H1 (cell line): ENCODE results near the gene MUC22. TPM values are rescaled to one million over a fixed set of nuclear protein-coding genes. Genes with fewer than 3 reads are reported as not detected.

Experiments
- CTCF ChIA-PET: fragments of 300-600 bp; sonication (Branson Sonifier 250); formaldehyde crosslinking; loops from one replicate; lab custom pipeline; 2021; ENCODE audit not compliant: partially characterized antibody; lab: Charles Lee
- POLR2A ChIA-PET: fragments of 300-600 bp; sonication (Branson Sonifier 250); formaldehyde crosslinking; loops from one replicate; lab custom pipeline; 2021; ENCODE audit warnings: inconsistent platforms; ENCODE audit not compliant: partially characterized antibody; lab: Charles Lee
- DNase-seq, 2 experiments: peaks; one replicate each; pipeline versions ENCODE4 v3.0.0 to v3.0.0-alpha.2; 2010 to 2022; ENCODE audit warnings: low spot score in 2 of 2, low read depth in 1 of 2, mixed read lengths in 1 of 2
- FAIRE-seq: peaks from 2 replicates; lab custom pipeline; 2011; peaks lifted over from hg19 to GRCh38; lab: Jason Lieb, UNC
- H2AFZ ChIP-seq: 2 replicates; pipeline ENCODE4 v1.8.1; 2012; ENCODE audit warnings: low read length, inconsistent platforms
- H2AK5ac ChIP-seq: 2 replicates; pipeline ENCODE4 v1.6.1; 2013; ENCODE audit warnings: low read depth, low read length
- H2BK120ac ChIP-seq: replicated peaks from 2 replicates; pipeline ENCODE3; 2013; ENCODE audit warnings: low read depth, low read length, inconsistent platforms
- H2BK12ac ChIP-seq: 2 replicates; pipeline ENCODE4 v1.6.1; 2013; ENCODE audit warnings: low read depth, low read length
- H2BK15ac ChIP-seq: 2 replicates; pipeline ENCODE4 v1.6.1; 2013; ENCODE audit warnings: low read length
- H2BK20ac ChIP-seq: 2 replicates; pipeline ENCODE4 v1.6.1; 2013; ENCODE audit warnings: low read length
- H2BK5ac ChIP-seq: 2 replicates; pipeline ENCODE4 v1.6.1; 2013; ENCODE audit warnings: low read depth, low read length
- H3K14ac ChIP-seq: 2 replicates; pipeline ENCODE4 v1.6.1; 2013; ENCODE audit warnings: inconsistent platforms; ENCODE audit not compliant: insufficient read length
- H3K18ac ChIP-seq: 2 replicates; pipeline ENCODE4 v1.6.1; 2013; ENCODE audit warnings: low read length; ENCODE audit errors: extremely low read depth
- H3K23ac ChIP-seq: 2 replicates; pipeline ENCODE4 v1.6.1; 2013; ENCODE audit warnings: inconsistent platforms; ENCODE audit not compliant: insufficient read length
- H3K23me2 ChIP-seq: 2 replicates; pipeline ENCODE4 v1.6.1; 2013; ENCODE audit warnings: low read depth, low read length
- H3K27ac ChIP-seq: 2 replicates; pipeline ENCODE4 v1.6.1; 2011; ENCODE audit warnings: low read depth, low read length, inconsistent platforms
- H3K27me3 ChIP-seq, 4 experiments: replicated peaks in 1 of 4; 1 replicate in 1 of 4; 2 replicates in 3 of 4; pipeline versions ENCODE4 v1.6.1 to v1.8.1; 2011 to 2013; ENCODE audit warnings: low read length in 3 of 4, mild to moderate bottlenecking in 3 of 4, inconsistent platforms in 2 of 4, mixed read lengths in 2 of 4, moderate library complexity in 1 of 4; ENCODE audit not compliant: control insufficient read depth in 3 of 4, insufficient read depth in 3 of 4; ENCODE audit errors: extremely low read depth in 1 of 4
- H3K36me3 ChIP-seq, 4 experiments: 2 replicates each; pipeline versions ENCODE4 v1.6.1 to v1.8.1; 2011 to 2013; ENCODE audit warnings: mild to moderate bottlenecking in 4 of 4, low read length in 3 of 4, moderate library complexity in 2 of 4, control low read depth in 1 of 4, inconsistent platforms in 1 of 4; ENCODE audit not compliant: insufficient read depth in 4 of 4, control insufficient read depth in 2 of 4
- H3K4ac ChIP-seq: replicated peaks from 2 replicates; pipeline ENCODE3; 2013; ENCODE audit warnings: low read length, low read depth, mixed read lengths, inconsistent platforms; ENCODE audit not compliant: insufficient read length
- H3K4me1 ChIP-seq, 4 experiments: replicated peaks in 1 of 4; 1 replicate in 1 of 4; 2 replicates in 3 of 4; pipeline versions ENCODE4 v1.6.1 to v1.8.1; 2011 to 2013; ENCODE audit warnings: low read length in 3 of 4, inconsistent platforms in 2 of 4, mixed read lengths in 1 of 4; ENCODE audit not compliant: insufficient read depth in 4 of 4, control insufficient read depth in 3 of 4
- H3K4me2 ChIP-seq, 2 experiments: 2 replicates each; pipeline versions ENCODE4 v1.6.1 to v1.8.1; 2011 to 2013; ENCODE audit warnings: low read depth in 2 of 2, low read length in 2 of 2, control low read depth in 1 of 2, inconsistent platforms in 1 of 2, mild to moderate bottlenecking in 1 of 2; ENCODE audit not compliant: insufficient read depth in 1 of 2
- H3K4me3 ChIP-seq, 4 experiments: fragments of 200-600, 300-600 bp in 1 of 4; sonication (generic), shearing (Covaris generic), sonication (Bioruptor Twin) in 1 of 4; 2 replicates each; pipeline versions ENCODE4 v1.5.1 to v1.8.1; 2011 to 2016; ENCODE audit warnings: low read length in 4 of 4, low read depth in 3 of 4, control low read depth in 2 of 4, inconsistent platforms in 2 of 4, mild to moderate bottlenecking in 2 of 4, mixed read lengths in 1 of 4, moderate library complexity in 1 of 4; ENCODE audit not compliant: insufficient read depth in 2 of 4; ENCODE audit errors: extremely low read depth in 1 of 4
- H3K56ac ChIP-seq: replicated peaks from 2 replicates; pipeline ENCODE3; 2013; ENCODE audit warnings: low read depth, mild to moderate bottlenecking, mixed read lengths, low read length, inconsistent platforms; ENCODE audit not compliant: insufficient read length
- H3K79me1 ChIP-seq: 2 replicates; pipeline ENCODE4 v1.6.1; 2013; ENCODE audit warnings: low read depth, low read length, control low read depth
- H3K79me2 ChIP-seq, 2 experiments: 2 replicates each; pipeline versions ENCODE4 v1.6.1 to v1.8.1; 2012 to 2013; ENCODE audit warnings: low read length in 2 of 2, mild to moderate bottlenecking in 2 of 2, inconsistent platforms in 1 of 2; ENCODE audit not compliant: insufficient read depth in 2 of 2, control insufficient read depth in 1 of 2
- H3K9ac ChIP-seq, 4 experiments: replicated peaks in 1 of 4; 1 replicate in 1 of 4; 2 replicates in 3 of 4; pipeline versions ENCODE4 v1.6.1 to v1.8.1; 2011 to 2013; ENCODE audit warnings: low read depth in 3 of 4, low read length in 3 of 4, control low read depth in 2 of 4, mild to moderate bottlenecking in 2 of 4, moderate library complexity in 2 of 4, inconsistent platforms in 1 of 4; ENCODE audit errors: extremely low read depth in 1 of 4
- H3K9me3 ChIP-seq, 2 experiments: 2 replicates each; pipeline versions ENCODE4 v1.6.1 to v1.8.1; 2012 to 2013; ENCODE audit warnings: mild to moderate bottlenecking in 2 of 2, moderate library complexity in 2 of 2, control low read depth in 1 of 2, inconsistent platforms in 1 of 2, low read depth in 1 of 2, low read length in 1 of 2, mixed read lengths in 1 of 2; ENCODE audit not compliant: insufficient read depth in 2 of 2
- H4K20me1 ChIP-seq, 2 experiments: replicated peaks in 1 of 2; 2 replicates each; pipeline versions ENCODE3 to v1.8.1; 2011 to 2013; ENCODE audit warnings: inconsistent platforms in 2 of 2, low read length in 2 of 2, mild to moderate bottlenecking in 1 of 2; ENCODE audit not compliant: insufficient read depth in 2 of 2, control insufficient read depth in 1 of 2
- H4K5ac ChIP-seq: 2 replicates; pipeline ENCODE4 v1.6.1; 2013; ENCODE audit warnings: low read length, low read depth, mixed read lengths, inconsistent platforms; ENCODE audit not compliant: insufficient read length
- H4K8ac ChIP-seq: 2 replicates; pipeline ENCODE4 v1.8.0; 2013; ENCODE audit warnings: mild to moderate bottlenecking, moderate library complexity, low read length, inconsistent platforms; ENCODE audit not compliant: insufficient read depth; ENCODE audit errors: extremely low read depth
- H4K91ac ChIP-seq: replicated peaks from 2 replicates; pipeline ENCODE3; 2013; ENCODE audit warnings: low read length, mixed read lengths, inconsistent platforms; ENCODE audit not compliant: insufficient read length
- ASH2L ChIP-seq: fragments of 200-600, 300-600 bp; sonication (generic); IDR thresholded peaks from one replicate; pipeline ENCODE4 v1.7.1; 2017; ENCODE audit warnings: low read length
- CBX8 ChIP-seq: fragments of 300-800, 300-1000 bp; sonication (generic); IDR thresholded peaks from 2 replicates; pipeline ENCODE4 v1.7.1; 2016; ENCODE audit warnings: low read depth, low read length, borderline replicate concordance
- NANOG ChIP-seq: IDR thresholded peaks from 2 replicates; pipeline ENCODE4 v1.6.1; 2011; ENCODE audit warnings: low read length, low read depth, mild to moderate bottlenecking, inconsistent platforms; ENCODE audit not compliant: insufficient read depth, poor library complexity, severe bottlenecking
- PHF8 ChIP-seq: fragments of 200-600 bp; sonication (generic); conservative IDR thresholded peaks from 2 replicates; pipeline ENCODE4 v1.7.1; 2012; ENCODE audit warnings: low read depth, mild to moderate bottlenecking, inconsistent platforms, low read length, moderate library complexity
- RNF2 ChIP-seq: fragments of 200-900, 300-1000 bp; sonication (generic); IDR thresholded peaks from 2 replicates; pipeline ENCODE4 v1.7.1; 2016; ENCODE audit warnings: borderline replicate concordance, low read depth, mild to moderate bottlenecking, antibody characterized with exemption, low read length; ENCODE audit not compliant: poor library complexity, severe bottlenecking; ENCODE audit errors: missing control alignments
- SIRT6 ChIP-seq: IDR thresholded peaks from one replicate; pipeline ENCODE4 v1.7.1; 2012; ENCODE audit warnings: low read length, inconsistent platforms
- SP1 ChIP-seq: IDR thresholded peaks from 2 replicates; pipeline ENCODE4 v1.6.1; 2011; ENCODE audit warnings: low read depth, low read length
- SP2 ChIP-seq: IDR thresholded peaks from 2 replicates; pipeline ENCODE4 v1.6.1; 2012; ENCODE audit warnings: mild to moderate bottlenecking, low read length, inconsistent platforms
- SP4 ChIP-seq: IDR thresholded peaks from 2 replicates; pipeline ENCODE4 v1.6.1; 2012; ENCODE audit warnings: low read length, inconsistent platforms
- SUZ12 ChIP-seq: fragments of 200-600 bp; sonication (generic); IDR thresholded peaks from 2 replicates; pipeline ENCODE4 v1.6.1; 2012; ENCODE audit warnings: mild to moderate bottlenecking, inconsistent platforms, low read length, moderate library complexity, mixed read lengths
- TAF7 ChIP-seq: optimal IDR thresholded peaks from 2 replicates; pipeline ENCODE3; 2011; ENCODE audit warnings: low read depth, mild to moderate bottlenecking, inconsistent platforms, low read length, moderate library complexity, borderline replicate concordance
- WGBS, 2 experiments: shearing (Covaris generic) in 1 of 2; methylation state at CpG; one replicate each; pipeline versions ENCODE4 v1.1.6 to v1.1.7; 2013 to 2015; ENCODE audit warnings: low lambda C conversion rate in 2 of 2, mixed read lengths in 2 of 2, inconsistent platforms in 1 of 2, low coverage in 1 of 2, missing lambda C conversion rate in 1 of 2; ENCODE audit not compliant: insufficient replicate concordance in 2 of 2, insufficient coverage in 1 of 2, insufficient read length in 1 of 2; ENCODE audit errors: extremely low coverage in 1 of 2, missing lambda C conversion rate in 1 of 2; 5-methylcytosine and 5-hydroxymethylcytosine counted together
- polyA plus RNA-seq, 7 experiments: library from polyadenylated mRNA; depleted of rRNA in 3 of 7; stranded (reverse) in 5 of 7; unstranded in 2 of 7; fragments of >200 nt in 5 of 7; fragments of 200-250 nt in 2 of 7; gene quantifications; 1 replicate in 5 of 7; 2 replicates in 1 of 7; 4 replicates in 1 of 7; pipeline versions ENCODE4 v1.2.1 to v1.2.3, GENCODE V29; 2011 to 2013; ENCODE audit warnings: missing spikeins in 2 of 7, mixed read lengths in 2 of 7
- total RNA-seq: library from RNA; stranded (reverse); fragmentation: NEBNext Ultra II Directional; extraction: Animal tissue kit (Norgen Biotek cat#: 25700); gene quantifications from 2 replicates; pipeline ENCODE4 v1.2.1, GENCODE V29; 2021
- TF ChIP-seq, protein P1 (sequence below): IDR thresholded peaks from 2 replicates; pipeline ENCODE4 v1.6.1; 2012; ENCODE audit warnings: low read length, inconsistent platforms

Gene MUC22
- total and polyA plus RNA-seq, 2 of the 8 experiments (the other 6 are each of a cell fraction or from before 2014, with no cell fraction given), result 0.02 TPM; not detected in 1

GRCh38 chr6:31007694-31008093 lies 2.6 kb upstream of the MUC22 start:
- H2BK5ac ChIP-seq, result no peak overlapping the region
- H3K4me2 ChIP-seq, result no peak overlapping the region
- TF ChIP-seq SIRT6 (no peak), RNF2 (no peak), NANOG (no peak), CBX8 (no peak), SP2 (no peak), SP4 (no peak), SP1 (no peak), TAF7 (no peak), SUZ12 (no peak), PHF8 (no peak), ASH2L (no peak)
- TF ChIP-seq, protein P1, sequence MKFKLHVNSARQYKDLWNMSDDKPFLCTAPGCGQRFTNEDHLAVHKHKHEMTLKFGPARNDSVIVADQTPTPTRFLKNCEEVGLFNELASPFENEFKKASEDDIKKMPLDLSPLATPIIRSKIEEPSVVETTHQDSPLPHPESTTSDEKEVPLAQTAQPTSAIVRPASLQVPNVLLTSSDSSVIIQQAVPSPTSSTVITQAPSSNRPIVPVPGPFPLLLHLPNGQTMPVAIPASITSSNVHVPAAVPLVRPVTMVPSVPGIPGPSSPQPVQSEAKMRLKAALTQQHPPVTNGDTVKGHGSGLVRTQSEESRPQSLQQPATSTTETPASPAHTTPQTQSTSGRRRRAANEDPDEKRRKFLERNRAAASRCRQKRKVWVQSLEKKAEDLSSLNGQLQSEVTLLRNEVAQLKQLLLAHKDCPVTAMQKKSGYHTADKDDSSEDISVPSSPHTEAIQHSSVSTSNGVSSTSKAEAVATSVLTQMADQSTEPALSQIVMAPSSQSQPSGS, result no peak

More at GRCh38 chr6:31007694-31008093, 2.6 kb upstream of the MUC22 start:
- Histone ChIP-seq H3K14ac (no peak overlapping the region), H2BK12ac (no peak overlapping the region), H4K5ac (no peak overlapping the region), H2AFZ (no peak overlapping the region), H2AK5ac (no peak overlapping the region), H3K4ac (no peak overlapping the region), H3K79me2 (no peaks in the 10 kb centered on the region), H3K9me3 (no peaks in the 10 kb centered on the region), H3K79me1 (no peaks in the 10 kb centered on the region), H3K23ac (no peak overlapping the region), H4K91ac (no peak overlapping the region), H3K9ac (no peak overlapping the region), H4K8ac (no peak overlapping the region), H3K4me3 (no peak overlapping the region), H3K4me1 (no peaks in the 10 kb centered on the region), H3K27me3 (no peaks in the 10 kb centered on the region), H3K23me2 (no peaks in the 10 kb centered on the region), H3K56ac (no peak overlapping the region), H3K27ac (no peak overlapping the region), H2BK20ac (no peak overlapping the region), H2BK120ac (no peak overlapping the region), H3K36me3 (no peaks in the 10 kb centered on the region), H2BK15ac (no peak overlapping the region), H4K20me1 (no peaks in the 10 kb centered on the region), H3K18ac (no peak overlapping the region)
- ChIA-PET POLR2A (no interaction called here), CTCF (interaction anchor here (0.9 to 1.5 kb wide), 12 partner anchors 10 to 123 kb away, joined by 3 to 9 read pairs (median 4); partner anchors contain the start of gene VARS2)
- FAIRE-seq, result no peak
- 92% methylated on average over 8 of the region's 8 CpGs; no CpG with 5 or more reads in 1 of the 2 experiments for WGBS, 2 experiments
- DNase-seq, result no peak
